SU-DHL-6 (cell line): ENCODE results near the gene ATF1.

Experiments used
- H2AFZ ChIP-seq: fragments of 200-600 bp; sonication (generic); 2 replicates; pipeline ENCODE4 v1.6.1; 2014; ENCODE audit warnings: low read depth, mild to moderate bottlenecking, moderate library complexity, mixed read lengths, antibody characterized with exemption, low read length; ENCODE audit not compliant: severe bottlenecking
- H3F3A ChIP-seq: fragments of 200-600 bp; shearing (Covaris generic); 2 replicates; pipeline ENCODE4 v1.6.0; 2016; ENCODE audit warnings: antibody characterized with exemption, mild to moderate bottlenecking; ENCODE audit not compliant: insufficient read depth
- H3K27ac ChIP-seq: fragments of 200-600 bp; sonication (generic); 2 replicates; pipeline ENCODE4 v1.5.1; 2016; ENCODE audit warnings: low read depth, mild to moderate bottlenecking, low read length, moderate library complexity, mixed read lengths
- H3K27me3 ChIP-seq: fragments of 200-600 bp; sonication (generic), shearing (Covaris generic); 2 replicates; pipeline ENCODE4 v1.6.0; 2014; ENCODE audit warnings: mild to moderate bottlenecking, low read length
- H3K36me3 ChIP-seq: fragments of 200-600 bp; sonication (generic); 2 replicates; pipeline ENCODE4 v1.6.1; 2014; ENCODE audit warnings: mild to moderate bottlenecking, low read length, mixed read lengths
- H3K4me2 ChIP-seq: fragments of 300-600, 200-600 bp; shearing (Covaris generic), sonication (generic); 2 replicates; pipeline ENCODE4 v1.6.0; 2014; ENCODE audit warnings: low read length, low read depth, mild to moderate bottlenecking; ENCODE audit not compliant: poor library complexity, severe bottlenecking
- H3K4me3 ChIP-seq: fragments of 200-600 bp; sonication (generic); 2 replicates; pipeline ENCODE4 v1.5.1; 2014; ENCODE audit warnings: antibody characterized with exemption, low read length, mild to moderate bottlenecking, mixed read lengths; ENCODE audit not compliant: insufficient read depth, poor library complexity, severe bottlenecking
- H3K79me2 ChIP-seq: fragments of 200-600 bp; sonication (generic); 2 replicates; pipeline ENCODE4 v1.6.1; 2014; ENCODE audit warnings: mild to moderate bottlenecking, low read length, moderate library complexity; ENCODE audit not compliant: insufficient read depth
- H3K9ac ChIP-seq: fragments of 200-600 bp; sonication (generic); 2 replicates; pipeline ENCODE4 v1.7.0; 2014; ENCODE audit warnings: mild to moderate bottlenecking, low read length
- H3K9me2 ChIP-seq: fragments of 200-600 bp; sonication (generic); replicated peaks from 2 replicates; pipeline ENCODE4 v1.6.1; 2014; ENCODE audit warnings: low read length; ENCODE audit not compliant: insufficient read depth
- H3K9me3 ChIP-seq: fragments of 200-600 bp; sonication (generic); 2 replicates; pipeline ENCODE4 v1.6.1; 2014; ENCODE audit warnings: low read length, mixed read lengths; ENCODE audit not compliant: insufficient read depth
- H4K20me1 ChIP-seq: fragments of 200-600 bp; sonication (generic); 2 replicates; pipeline ENCODE4 v1.6.1; 2014; ENCODE audit warnings: low read depth, mild to moderate bottlenecking, antibody characterized with exemption, low read length, moderate library complexity, mixed read lengths
- EZH2phosphoT487 ChIP-seq: fragments of 200-600 bp; sonication (generic), shearing (Covaris generic); conservative IDR thresholded peaks from 2 replicates; pipeline ENCODE4 v1.6.1; 2018; ENCODE audit warnings: mild to moderate bottlenecking, antibody characterized with exemption, low read length, moderate library complexity, mixed read lengths
- TF ChIP-seq, protein P1 (sequence below): fragments of 200-600 bp; sonication (generic); IDR thresholded peaks from one replicate; pipeline ENCODE4 v1.5.1; 2017; ENCODE audit warnings: antibody characterized with exemption, mild to moderate bottlenecking, low read length, moderate library complexity; ENCODE audit not compliant: insufficient read depth, poor library complexity, severe bottlenecking

Gene ATF1

DNA sequence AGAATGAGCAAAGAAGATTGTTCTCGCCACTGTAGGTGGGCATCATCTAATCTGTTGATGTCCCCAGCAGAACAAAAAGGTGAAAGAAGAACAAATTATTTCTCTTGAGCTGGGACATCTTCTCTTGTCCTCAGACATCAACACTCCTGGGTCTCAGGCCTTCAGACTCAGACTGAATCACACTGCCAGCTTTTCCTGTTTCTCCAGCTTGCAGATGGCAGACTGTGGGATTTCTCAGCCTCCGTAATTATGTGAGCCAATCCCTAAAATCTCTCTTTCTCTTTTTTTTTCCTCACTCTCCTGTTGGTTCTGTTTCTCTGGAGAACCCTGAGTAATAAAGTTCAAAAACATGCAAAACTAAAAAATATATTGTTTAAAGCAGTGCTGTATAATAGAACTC, 75.1 kb downstream of the ATF1 start:
- Histone ChIP-seq H2AFZ (no peak overlapping the region), H3K9me3 (peaks cover 5% of the 10 kb centered on the region; the same call in 1 of the 2 replicates), H3K4me2 (no peak overlapping the region)

DNA sequence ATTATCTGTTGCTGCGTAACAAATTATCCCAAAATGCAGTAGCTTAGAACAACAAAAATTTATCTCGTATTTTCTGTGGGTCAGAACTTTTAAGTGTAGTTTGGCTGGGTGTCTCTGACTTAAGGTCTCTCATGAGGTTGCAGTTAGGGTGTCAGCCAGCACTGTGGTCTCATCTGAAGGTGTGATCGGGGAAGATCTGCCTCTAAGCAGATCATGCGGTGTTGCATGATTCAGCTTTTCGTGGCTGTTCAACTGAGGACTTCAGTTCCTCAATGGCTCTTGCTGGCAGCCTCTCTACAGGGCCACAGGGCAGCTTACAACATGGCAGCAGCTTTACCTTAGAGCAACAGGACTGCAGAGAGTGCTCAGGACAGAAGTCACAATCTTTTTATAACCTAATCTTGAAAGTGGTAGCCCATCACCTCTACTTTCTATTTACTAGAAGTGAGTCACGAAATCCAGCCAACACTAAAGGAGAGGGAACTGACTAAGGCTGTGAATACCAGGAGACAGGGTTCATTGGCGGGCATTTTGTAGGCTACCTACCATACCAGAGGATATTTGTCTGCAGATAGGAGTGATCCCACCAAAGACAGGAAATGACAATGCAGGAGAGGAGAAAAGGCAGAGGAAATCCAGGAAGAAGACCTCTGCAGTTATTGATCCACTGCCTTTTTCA, 77.0 kb downstream of the ATF1 start:
- Histone ChIP-seq H3K9ac (no peak overlapping the region), H3K9me2 (no peaks in the 10 kb centered on the region), H3K27ac (no peak overlapping the region), H3K36me3 (no peaks in the 10 kb centered on the region), H3K79me2 (no peaks in the 10 kb centered on the region), H3F3A (no peaks in the 10 kb centered on the region), H3K9me3 (no peaks in the 10 kb centered on the region), H3K4me3 (no peak overlapping the region), H4K20me1 (no peaks in the 10 kb centered on the region), H2AFZ (no peak overlapping the region), H3K27me3 (no peaks in the 10 kb centered on the region), H3K4me2 (no peak overlapping the region)
- no peak for TF ChIP-seq EZH2phosphoT487
- TF ChIP-seq, protein P1, sequence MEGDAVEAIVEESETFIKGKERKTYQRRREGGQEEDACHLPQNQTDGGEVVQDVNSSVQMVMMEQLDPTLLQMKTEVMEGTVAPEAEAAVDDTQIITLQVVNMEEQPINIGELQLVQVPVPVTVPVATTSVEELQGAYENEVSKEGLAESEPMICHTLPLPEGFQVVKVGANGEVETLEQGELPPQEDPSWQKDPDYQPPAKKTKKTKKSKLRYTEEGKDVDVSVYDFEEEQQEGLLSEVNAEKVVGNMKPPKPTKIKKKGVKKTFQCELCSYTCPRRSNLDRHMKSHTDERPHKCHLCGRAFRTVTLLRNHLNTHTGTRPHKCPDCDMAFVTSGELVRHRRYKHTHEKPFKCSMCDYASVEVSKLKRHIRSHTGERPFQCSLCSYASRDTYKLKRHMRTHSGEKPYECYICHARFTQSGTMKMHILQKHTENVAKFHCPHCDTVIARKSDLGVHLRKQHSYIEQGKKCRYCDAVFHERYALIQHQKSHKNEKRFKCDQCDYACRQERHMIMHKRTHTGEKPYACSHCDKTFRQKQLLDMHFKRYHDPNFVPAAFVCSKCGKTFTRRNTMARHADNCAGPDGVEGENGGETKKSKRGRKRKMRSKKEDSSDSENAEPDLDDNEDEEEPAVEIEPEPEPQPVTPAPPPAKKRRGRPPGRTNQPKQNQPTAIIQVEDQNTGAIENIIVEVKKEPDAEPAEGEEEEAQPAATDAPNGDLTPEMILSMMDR, result no peak

More for the DNA sequence above, 75.1 kb downstream of the ATF1 start:
- no peak overlapping the region for H3K27ac ChIP-seq
- no peak overlapping the region for H3K9ac ChIP-seq
- no peaks in the 10 kb centered on the region for H3K27me3 ChIP-seq
- no peaks in the 10 kb centered on the region for H3F3A ChIP-seq
- TF ChIP-seq, protein P1, result no peak
- TF ChIP-seq EZH2phosphoT487, result no peak
- H3K9me2 ChIP-seq, result no peaks in the 10 kb centered on the region
- H3K4me3 ChIP-seq, result no peak overlapping the region
- no peaks in the 10 kb centered on the region for H3K79me2 ChIP-seq
- H3K36me3 ChIP-seq, result no peaks in the 10 kb centered on the region
- no peaks in the 10 kb centered on the region for H4K20me1 ChIP-seq

DNA sequence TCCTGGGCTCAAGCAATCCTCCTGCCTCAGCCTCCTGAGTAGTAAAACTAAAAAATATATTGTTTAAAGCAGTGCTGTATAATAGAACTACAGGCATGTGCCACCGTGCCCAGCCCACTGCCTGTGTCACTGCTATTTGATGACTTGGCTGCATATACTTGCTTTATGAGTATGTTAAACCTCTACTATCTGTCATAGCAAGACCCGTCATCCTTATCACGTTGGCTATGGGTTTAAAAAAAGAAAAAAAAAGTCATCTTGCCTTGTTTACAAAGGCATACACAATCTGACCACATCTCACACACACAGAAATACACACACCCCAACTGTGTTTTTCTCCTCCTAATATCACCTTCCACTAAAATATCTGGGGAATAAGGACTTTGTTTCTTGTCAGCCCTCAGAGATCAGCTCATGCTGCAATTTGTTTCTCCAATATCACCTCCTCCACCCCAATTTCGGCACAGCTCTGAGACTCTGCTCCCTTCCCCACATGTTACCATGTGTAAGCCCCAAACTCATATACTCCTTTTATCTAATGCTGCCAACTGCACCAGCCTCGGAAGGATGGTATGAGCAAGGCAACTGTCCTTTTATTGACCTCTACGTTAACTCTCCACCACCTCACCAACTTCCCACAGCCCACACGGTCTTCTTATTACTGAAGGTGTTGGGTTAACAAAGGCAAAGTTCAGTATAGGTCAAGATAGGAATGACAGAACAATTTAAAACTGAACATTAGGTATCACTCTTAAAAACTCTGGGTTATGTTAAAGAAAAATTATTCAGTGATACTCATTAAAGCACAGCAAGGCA, 78.0 kb downstream of the ATF1 start:
- no peak overlapping the region for H2AFZ ChIP-seq
- no peak overlapping the region for H3K4me3 ChIP-seq
- H3K9ac ChIP-seq, result no peak overlapping the region
- no peaks in the 10 kb centered on the region for H3K9me2 ChIP-seq
- no peaks in the 10 kb centered on the region for H3F3A ChIP-seq
- H4K20me1 ChIP-seq, result no peaks in the 10 kb centered on the region
- H3K27ac ChIP-seq, result no peak overlapping the region
- H3K36me3 ChIP-seq, result no peaks in the 10 kb centered on the region
- no peaks in the 10 kb centered on the region for H3K27me3 ChIP-seq
- TF ChIP-seq EZH2phosphoT487, result no peak
- TF ChIP-seq, protein P1, result no peak
- H3K4me2 ChIP-seq, result no peak overlapping the region
- H3K9me3 ChIP-seq, result no peaks in the 10 kb centered on the region
- no peaks in the 10 kb centered on the region for H3K79me2 ChIP-seq
